Measurements from ENCODE around the gene COBLL1.

COBLL1 gene

GRCh38 chr2:164705412-164706167 lies 136.0 kb downstream of the COBLL1 start:
- no peak for DNase-seq

GRCh38 chr2:164703915-164704706 lies 137.5 kb downstream of the COBLL1 start:
- no peak for DNase-seq

DNA sequence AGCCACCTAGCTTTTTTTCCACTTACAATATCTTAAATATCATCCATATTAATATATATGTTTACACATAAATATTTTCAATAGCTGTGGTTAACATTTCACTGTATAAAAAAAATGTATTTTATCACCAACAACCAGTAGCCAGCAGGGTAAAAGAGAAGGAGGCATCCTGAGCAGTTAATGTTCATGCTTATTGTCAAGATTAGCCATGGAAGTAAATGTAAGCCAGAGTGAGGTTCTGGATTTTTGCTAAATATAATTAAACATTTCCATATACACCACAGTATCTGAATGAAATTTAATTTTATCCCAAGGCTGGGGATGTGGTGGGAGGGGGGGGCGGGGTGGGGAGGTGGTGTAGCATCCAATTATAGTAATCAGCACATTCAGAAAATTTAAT lies 140.1 kb downstream of the COBLL1 start:
- DNase-seq = no peak

GRCh38 chr2:164700390-164700789 lies 141.2 kb downstream of the COBLL1 start:
- no peak for DNase-seq

DNA sequence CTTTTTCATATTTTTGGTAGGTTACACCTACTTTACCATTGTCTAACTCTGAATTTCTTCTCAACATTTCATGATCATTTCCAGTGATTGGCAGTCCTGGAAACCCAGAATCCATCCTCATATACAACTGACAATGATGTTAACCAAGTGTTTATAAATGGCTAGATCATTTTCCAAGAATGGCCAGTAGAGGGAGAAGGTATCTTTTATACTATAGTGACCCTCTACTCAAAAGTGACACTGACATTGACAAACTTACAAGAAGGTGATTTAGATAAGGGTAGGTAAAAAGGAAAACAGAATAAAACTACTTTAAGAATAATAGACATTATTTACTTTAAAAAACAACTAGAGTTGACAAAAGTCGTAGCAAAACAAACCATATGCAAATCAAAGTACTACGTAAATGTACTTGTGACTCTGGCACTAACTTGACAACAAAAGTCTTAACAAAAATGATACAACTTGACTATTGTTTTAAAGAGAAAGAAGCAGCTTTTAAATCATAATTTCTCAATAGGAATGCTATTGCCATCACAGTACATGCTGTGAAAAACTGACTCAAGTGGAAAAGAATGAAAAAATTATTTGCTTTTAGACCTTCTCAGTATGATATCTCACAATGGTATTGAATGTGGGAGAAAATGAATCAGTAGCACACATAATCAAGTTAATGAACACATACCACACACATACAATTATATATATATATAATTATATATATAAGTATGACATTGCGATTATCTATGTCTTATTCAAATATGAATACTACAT lies 143.7 kb downstream of the COBLL1 start:
- peak in 1 of 2 experiments; percentile 17 for DNase-seq

DNA sequence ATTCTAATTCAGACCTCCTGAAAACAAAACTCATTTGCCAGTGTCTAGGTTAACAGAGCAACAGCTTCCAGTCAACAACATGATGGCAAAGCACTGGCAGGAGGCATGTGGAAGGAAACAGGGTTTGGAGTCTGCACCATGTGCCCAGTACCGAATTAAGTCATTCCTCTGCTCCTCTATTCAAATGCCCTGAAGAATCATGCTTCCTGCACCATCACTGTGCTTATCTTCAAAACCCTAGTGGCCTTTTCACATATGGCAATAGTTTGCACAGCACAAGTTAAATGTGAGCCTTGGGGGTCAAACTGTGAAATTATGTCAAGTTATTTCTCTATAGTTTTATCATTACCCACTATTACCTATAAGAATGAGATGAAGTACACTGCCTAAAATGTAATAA lies 145.0 kb downstream of the COBLL1 start:
- DNase-seq = no peak

DNA sequence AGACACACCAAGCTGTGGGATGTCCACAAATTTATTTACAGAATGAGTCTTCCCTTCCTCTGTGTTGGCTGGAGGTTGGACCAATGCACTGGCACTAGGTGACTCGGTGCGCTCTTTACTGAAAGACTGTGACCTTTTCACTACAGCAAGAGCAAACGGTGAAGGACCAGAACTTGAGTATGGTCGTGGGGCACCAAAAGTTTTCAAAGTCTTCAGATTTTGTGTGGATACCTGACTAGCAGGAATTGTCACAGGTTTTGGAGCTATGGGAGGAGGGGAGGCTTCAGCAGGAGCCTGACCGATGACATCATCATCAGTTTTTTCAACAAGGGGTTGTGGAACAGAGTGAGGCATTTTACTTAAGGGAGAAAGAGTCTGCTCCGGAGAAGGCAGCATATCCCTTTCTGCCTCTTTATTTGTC lies 147.3 kb downstream of the COBLL1 start:
- no peak for DNase-seq

DNA sequence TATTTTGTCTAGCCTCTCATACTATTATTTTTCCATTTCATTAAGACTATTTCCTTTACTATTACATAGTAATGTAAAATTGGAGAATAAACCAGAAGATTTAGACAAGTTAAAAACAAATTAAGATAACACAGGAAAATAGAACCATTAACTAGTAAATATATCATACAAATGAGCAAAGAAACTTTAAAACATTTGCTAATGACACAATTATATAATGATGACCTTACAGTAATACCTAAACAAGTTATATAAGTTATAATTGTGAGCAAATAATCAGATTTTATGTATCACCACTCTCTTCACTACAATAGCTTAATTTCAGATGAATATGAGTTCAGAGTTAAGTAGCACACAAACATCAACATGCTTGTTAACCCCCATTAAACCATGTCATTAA lies 147.8 kb downstream of the COBLL1 start:
- DNase-seq = no peak

DNA sequence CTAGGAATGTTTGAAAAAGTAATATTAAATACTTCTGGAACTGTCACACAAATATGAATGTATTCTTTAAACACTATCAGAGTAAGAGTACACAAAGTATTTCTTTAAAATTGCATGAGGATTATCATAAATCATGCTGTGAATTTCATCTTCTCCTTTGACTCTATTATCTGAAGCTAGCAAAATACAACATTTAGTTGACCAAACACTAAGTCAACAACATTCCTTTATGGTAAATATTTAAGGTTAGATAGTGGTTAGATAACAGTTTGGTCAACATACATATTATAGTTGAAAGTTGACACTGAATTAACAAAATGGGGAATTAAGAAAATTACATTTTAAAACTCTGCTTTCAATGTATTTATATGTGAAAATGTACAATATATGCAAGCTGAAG lies 148.2 kb downstream of the COBLL1 start:
- no peak for DNase-seq

GRCh38 chr2:164692958-164693357 lies 148.7 kb downstream of the COBLL1 start:
- no peak for DNase-seq

DNA sequence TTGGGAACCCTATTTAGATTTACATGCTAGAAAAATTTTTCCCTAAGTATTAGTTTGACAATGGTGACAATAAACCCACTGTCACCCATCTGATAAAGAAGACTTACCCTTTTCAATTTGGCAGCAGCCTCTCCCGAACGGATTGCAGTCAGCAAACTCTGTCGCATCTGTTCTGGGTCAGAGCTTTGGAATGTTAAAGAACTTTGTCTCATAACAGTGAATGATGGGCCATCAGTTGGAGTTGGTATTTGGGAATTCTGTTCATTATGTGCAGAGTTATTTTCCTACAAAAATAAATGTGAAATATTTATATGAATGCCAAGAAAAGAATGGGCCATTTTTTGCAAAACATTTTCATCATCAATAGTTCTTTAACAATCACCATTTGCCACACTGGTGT lies 149.5 kb downstream of the COBLL1 start:
- no peak for DNase-seq

DNA sequence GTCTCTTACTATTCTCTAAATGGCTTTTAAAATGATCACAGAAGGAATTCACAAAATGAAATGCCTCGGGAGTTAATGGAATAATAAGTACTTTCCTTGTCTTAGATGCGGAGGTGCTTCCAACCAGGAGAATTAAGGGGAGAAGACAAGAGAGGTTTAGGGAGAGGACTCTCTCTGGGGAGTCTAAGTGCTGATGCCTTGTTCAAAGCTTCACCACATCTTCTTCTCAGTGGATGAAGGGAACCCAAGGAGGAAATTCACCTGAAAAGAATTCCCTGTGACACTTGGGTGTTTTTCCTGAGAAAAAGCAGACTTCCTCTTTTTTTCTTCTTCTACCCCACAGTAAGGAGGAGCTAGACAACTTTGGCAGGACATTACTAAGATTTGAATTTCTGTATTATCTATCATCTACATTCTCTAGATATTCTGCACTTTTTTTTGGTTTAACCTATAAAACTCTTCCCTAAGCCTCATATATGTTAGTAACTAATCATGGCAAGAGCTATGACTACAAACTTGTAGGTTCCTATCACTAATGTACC lies 150.2 kb downstream of the COBLL1 start:
- DNase-seq = no peak

DNA sequence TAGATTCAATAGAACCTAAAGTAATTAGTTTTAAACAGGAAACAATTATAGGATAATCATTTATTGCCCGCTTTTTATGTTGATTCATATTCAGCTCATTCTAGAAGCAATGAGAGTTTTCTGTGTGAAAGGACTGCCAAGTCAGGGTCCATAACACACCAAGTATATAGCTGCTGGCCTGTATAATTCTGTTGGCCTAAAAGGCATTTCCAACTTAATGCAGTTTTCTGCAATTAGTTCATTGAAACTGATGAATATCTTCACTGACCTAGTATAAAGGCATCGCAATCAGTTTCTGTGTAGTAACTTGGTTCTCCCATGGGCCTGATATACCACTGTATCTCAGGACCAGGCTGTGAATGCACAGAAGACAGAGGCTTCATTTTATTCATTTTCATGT lies 151.3 kb downstream of the COBLL1 start:
- no peak for DNase-seq

GRCh38 chr2:164688896-164689419 lies 152.7 kb downstream of the COBLL1 start:
- no peak for DNase-seq

DNA sequence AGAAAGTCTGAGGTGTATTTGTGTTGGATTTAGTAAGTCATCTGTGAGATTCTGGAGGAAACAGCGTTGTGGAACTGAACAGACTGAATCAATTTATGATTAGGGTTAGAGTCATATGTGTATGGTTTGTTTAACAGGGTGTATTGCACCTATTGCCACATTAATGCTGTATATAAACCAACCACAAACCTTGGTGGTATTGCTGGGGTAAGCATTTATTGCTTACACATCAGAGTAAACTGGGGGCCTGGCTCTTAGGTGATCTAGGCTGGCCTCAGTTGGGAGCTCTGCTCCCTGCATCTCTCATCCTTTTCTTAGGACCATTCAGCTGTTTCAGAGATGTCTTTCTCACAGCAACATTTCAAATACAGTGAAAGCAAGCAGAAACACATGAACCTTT lies 160.6 kb downstream of the COBLL1 start:
- DNase-seq = no peak

- no peak for DNase-seq
Measured at GRCh38 chr2:164678631-164679149, 162.9 kb downstream of the COBLL1 start.

DNA sequence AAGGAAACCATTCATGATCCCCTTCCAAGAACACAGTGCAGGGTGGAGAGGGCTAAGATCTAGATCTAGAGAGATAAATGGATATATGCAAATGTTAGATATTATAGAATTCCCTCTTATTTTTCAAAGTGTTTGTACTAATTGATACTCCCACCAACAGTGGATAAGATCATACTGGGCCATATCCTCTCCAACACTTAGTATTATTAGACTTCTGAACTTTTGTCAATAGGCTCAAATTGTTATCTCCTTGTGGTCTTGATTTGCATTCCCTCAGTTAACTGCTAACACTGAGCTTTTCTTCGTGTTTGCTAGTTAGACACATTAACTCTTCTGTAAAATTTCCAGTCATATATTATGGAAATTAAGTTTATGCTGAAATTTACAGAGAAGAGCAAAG lies 163.9 kb downstream of the COBLL1 start:
- DNase-seq = no peak

DNA sequence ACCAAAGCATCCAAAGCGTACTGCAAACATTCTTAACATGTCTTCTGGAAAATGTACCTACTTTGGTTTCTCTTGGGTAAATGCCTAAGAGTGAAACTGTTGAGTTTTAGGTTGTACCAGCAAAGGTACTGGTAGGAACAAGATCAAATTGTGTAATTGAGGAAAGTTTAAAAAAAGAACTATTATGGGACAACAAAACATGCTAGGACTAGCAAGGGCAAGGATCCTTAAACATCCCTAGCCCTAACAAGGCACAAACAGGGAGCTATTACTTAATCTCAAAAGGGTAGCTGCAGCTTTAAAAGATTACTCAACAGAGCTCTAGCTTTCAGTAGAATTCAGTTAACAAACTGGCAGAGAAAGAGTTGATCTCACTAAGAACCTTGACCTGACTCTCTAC lies 164.4 kb downstream of the COBLL1 start:
- no peak for DNase-seq

GRCh38 chr2:164675687-164676086 lies 165.9 kb downstream of the COBLL1 start:
- no peak for DNase-seq

DNA sequence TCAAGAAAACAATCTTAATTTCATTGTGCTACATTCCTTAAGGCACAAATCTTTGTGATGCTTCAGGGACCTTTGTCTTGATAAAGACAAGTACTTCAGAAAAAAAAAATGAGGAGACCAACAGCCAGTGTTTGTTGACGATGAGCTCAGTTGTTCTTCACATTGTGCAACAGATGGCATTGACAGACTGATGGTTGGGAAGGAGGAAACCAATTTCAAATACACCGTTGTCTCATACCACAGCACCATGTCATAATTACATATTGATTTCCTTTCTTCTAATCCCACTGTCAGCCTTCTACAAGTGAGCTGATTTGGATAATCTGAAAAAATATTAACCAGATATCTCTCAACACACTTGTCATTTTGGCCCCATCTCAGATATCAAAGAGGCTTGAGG lies 166.6 kb downstream of the COBLL1 start:
- no peak for DNase-seq

DNA sequence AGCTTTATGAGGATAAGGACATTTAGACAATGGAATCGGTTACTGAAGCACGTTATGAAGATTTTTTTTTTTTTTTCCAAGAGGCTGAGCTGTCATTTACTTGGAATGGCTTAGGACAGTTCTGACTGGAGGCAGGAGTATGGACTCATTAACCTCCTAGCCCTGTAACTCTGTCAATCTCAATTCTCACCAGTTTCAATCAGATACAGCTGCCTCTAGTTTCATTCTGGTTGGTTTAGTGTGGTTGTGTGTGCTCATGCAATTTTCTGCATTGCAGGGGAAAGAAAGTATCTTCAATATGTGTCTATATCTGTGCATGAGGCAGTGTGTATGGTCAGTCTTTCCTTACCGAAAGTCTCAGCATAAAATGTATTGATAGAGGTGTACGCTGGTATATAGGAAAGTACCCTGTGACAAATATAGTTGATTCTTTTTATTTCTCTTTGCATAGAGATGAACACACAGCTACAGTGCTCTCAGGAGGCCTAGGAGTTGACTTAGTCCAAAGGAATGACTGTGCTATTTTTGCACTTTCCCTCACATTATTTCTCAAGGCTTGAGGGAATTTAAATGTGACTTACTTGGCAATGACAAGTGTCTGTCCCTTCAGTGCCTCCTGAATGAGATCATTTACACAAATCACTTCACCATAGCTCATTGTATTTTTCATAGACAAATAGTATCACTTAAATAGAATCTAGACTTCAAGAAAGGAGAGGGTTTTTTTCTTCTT lies 169.8 kb downstream of the COBLL1 start:
- no peak for DNase-seq

DNA sequence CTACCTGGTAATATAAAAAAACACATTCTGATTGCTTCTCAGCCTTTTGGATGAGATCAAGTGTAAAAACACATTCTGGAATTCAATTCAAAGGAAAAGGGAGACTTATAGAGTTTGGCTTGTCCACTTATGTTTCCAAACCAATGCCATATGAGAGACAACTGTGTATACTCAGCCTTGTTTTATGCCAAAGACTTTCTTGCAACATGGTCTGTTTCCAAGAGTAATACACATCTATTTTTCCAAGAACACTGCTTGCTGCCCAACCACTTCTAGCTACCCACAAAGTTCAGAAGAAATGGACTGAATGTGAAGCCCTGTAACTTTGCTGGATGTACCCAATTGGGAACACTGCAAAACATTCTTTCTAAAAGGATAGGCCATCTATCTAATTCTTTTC lies 172.3 kb downstream of the COBLL1 start:
- DNase-seq = no peak
